IPS DF 4.7 (cell line): ENCODE data around the gene AFTPH.

Source experiments
- DNase-seq: peaks from one replicate; pipeline ENCODE4 v3.0.0-alpha.2; 2013; ENCODE audit warnings: low spot score; ENCODE audit errors: extremely low read depth

The AFTPH gene

DNA sequence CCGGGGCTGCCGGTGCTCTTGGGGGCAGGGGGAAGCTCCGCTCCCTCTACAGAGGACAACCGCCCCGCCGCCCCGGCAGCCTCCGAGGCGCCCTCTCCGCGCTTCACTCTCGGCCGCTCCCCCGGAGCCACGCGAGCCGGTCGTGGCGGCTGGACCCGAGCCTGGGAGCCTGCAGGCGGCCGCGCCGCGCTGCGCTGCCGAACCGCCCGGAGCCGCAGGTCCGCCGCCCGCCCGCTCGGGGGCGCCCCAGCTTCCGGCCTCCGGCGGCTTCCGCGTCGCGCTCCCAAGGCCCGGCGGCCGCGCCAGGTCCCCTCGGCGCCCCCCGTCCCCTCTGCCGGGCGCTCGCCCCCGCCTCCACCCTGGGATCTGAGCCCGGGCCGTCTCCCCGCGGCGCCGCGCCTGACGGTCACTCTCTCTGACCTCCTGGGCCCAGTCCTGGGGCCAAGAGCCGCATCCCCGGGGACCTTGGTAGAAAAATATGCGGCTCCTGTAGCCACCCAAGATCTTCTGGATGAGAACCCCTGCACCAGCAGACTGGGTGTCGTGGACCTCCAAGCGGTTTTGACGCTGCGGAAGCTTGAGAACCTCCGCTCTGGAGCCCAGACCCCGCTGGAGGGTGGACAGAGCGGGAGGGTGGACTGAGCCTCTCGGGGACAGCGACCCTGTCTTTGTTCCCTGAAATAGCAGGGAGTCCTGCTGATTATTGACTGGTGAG is 85.3 kb downstream of the AFTPH start:
- DNase-seq = no peak

DNA sequence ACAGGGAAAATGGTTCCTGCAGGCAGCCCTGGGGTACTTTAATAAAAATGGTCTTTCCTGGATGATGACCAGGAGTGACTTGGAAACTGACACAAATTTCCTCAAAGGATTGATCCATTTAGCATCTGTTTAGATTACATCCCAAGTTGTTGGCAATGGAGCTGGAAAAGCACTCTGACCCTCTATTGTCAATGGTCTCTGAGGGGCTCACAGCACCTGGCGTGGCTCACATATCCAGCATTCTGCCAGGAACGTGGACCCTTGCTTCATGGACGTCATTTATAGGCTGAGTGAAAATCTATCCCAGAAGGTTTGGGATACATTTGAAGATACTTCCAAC is 85.8 kb downstream of the AFTPH start:
- DNase-seq = no peak

DNA sequence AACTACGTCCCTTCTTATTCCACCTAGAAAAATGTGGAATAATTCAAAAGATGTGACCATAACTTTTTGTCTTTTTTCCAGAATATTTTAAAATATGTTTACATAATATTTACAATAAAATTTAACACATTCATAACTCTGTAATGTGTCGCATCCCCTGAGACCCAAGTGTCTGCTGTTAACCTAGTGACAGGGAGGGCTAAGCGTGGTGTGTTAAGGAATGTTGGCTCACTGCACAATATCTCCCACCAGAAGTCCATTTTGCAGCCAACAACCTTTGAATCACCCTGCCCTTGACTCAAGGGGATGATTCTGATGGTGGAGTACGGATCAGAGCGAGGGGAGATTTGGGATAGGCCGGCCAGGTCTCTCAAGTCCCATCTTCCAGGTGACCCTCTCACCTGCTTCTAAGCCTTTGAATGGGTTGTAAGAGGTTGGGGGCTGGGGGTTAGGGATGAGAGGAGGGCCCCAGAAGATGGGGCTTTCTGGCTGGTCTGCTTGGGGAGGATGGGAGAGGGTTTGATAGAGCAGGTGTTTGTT is 86.3 kb downstream of the AFTPH start:
- no peak for DNase-seq

DNA sequence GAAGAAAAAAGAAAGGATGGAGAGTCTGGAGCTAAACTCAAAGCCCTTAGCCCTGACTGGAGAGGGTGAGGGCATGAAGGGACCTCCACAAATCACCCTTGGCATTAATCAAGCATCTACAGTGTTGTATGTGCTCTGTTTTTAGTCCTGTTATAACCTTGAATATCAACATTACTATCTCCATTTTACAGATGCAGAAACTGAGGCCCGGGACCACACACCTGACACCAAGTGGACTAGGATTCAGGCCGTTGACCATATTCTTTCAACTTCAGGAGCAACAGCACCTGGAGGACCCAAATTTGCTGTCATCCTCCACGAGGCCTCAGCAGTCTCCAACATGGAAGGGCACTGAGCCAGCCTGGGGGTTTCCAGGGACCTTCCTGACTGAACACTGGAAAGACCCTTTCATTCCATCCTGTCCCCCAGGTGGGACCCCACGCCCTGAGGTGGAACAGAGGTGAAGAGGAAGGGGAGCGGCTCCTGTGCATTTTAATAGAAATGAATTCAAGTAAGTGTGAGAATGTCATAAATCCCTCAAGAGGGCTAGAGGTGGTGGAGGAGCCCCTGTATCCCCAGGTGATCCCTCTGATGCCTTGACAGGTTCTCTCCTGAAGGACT is 88.6 kb downstream of the AFTPH start:
- no peak for DNase-seq

DNA sequence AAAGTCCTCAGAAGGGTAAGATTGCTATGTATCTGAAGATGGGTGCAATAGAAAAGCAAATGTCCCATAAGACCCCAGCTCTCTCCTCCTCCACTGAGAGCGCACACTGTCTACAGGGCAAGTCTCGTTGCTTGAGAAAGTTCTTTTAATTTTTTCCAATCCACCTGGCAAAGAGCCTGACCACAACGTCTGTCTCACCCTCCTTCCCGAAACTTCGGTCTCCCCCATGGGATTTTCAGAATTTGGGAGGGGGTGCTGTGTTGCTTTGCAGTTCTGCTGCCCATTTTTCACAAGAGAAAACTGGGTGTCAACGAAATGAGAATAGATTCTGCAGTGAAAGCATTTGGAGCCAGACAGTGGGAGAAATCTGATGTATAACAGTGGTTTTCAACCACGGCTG is 89.1 kb downstream of the AFTPH start:
- no peak for DNase-seq

DNA sequence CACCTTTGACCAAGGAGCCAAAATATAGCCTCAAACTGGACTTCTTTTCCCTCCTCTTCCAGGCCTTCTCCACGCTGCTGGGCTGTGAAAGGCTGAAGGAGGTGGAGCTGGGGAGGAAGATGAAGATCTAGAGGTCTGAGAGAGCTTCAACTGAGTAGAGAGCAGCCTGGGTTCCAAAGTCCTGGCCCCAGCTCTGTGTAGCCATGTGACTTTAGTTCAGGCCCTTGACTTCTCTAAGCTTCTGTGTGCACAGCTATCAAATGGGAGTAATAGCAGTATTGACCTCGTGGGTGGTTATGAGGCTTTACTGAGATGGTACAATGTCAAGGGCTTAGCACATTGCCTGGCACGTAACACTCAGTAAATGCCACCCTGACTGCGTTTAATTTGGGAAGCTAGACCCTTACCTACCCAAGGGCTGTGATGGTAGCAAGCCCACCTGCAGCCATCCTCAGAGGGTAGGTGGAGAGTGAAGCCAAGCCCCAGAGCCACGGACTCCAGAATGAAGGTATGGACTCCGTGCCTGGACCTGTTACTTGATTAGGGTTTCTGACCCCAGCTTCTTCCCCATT is 91.2 kb downstream of the AFTPH start:
- DNase-seq = no peak

DNA sequence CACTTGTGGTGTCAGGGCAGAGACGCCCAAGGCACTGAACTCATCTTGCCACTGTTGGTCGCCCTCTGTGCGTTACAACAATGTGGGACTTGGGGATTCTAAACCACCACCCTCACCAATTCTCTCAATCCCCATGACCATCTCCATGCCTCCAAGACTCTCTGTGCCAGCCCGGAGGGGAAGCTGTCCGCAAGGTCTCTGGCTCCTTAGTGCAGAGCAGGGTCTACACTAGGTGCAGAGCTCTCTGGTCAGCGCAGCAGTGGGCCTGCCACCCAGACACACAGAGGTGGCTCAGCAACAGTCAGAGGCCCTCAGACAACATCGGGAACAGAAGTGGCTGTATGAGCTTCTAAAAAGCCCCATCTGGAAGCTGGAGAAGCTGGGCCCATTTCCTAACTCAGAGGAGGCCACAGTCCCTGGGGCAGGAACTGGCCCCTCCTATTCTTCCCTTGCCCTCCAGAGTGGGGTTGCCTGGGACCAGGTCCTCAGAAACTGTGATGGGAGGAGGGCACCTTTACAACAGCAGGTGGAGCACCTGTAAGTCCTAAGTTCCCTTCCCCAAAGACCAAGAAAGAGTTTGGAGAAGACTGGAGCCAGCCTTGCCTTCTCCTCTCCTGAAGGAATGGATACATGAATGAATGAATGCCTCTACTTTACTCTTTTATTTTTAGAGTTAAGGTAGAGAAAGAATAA is 91.9 kb downstream of the AFTPH start:
- DNase-seq = no peak

DNA sequence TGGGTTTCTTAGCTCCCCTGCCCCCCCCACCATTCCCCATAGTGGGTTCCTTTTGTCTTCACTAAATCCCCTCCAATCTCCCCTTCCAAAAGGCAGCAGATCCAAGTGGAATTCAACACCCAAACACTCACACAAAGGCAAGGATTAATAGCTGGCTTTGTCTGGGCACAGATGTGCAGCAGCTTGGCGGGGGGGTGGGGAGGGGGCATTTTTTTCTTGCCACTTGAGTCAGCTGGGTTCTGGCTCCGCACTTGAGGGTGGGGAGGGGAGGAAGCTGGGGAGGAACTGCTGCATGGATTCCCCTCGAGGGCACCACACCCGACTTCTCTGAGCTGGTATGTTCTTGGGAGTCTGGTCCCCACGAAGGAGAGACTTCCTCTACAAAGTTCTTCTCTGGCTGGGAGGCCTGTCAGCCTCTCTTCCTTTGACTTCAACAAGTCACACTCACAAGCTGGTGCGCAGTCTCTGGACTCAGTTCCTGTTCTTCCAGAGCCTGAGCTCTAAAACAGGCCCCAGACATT is 93.6 kb downstream of the AFTPH start:
- no peak for DNase-seq

DNA sequence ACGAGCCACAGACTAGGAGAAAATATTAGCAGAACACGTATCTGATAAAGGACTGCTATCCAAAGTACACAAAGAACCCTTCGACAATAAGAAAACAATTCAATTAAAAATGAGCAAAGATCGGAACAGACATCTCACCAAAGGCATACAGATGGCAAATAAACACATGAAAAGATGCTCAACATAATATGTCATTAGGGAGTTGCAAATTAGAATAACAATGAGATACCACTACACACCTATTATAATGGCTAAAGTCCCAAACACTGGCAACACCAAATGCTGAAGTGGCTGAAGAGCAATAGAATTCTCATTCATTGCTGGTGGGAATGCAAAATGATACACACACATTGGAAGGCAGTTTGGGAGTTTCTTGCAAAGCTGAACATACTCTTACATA is 96.5 kb downstream of the AFTPH start:
- no peak for DNase-seq

DNA sequence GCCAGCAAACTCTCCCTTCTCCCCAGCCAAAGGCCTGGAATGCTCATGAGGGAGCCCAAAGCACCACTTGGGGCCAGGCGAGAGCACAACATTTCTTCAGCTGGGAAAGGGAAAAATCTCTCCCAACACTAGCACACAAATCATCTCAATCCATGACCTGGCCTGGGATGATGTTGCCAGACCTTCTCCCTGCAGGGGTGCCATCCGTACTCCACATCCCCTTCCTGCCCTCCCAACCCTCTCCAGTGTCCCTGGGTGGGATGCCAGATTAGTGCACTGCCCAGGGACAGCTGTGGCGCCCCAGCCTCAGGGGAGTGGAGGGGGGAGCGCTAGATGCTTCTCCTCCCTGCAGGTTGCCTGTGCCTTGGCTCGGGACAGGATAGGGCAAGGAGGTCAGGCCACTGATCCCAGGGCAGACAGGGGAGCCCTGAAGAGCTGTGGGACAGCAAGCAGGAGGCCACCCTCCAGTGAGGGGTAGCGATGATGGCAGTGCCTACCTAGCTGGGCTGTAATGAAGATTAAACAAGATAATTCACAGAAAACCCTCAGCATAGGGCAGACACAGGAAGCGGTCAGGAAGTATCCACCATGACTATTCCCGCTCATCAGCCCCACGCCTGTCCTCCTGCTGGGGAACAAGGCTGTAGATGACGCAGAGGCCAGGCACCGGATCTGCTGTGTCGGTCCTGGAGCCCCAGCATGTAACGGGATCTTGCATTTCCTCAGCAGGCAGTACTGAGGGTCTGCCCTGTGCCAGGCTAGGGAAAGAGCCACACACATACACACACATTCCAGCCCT is 98.5 kb downstream of the AFTPH start:
- no peak for DNase-seq

DNA sequence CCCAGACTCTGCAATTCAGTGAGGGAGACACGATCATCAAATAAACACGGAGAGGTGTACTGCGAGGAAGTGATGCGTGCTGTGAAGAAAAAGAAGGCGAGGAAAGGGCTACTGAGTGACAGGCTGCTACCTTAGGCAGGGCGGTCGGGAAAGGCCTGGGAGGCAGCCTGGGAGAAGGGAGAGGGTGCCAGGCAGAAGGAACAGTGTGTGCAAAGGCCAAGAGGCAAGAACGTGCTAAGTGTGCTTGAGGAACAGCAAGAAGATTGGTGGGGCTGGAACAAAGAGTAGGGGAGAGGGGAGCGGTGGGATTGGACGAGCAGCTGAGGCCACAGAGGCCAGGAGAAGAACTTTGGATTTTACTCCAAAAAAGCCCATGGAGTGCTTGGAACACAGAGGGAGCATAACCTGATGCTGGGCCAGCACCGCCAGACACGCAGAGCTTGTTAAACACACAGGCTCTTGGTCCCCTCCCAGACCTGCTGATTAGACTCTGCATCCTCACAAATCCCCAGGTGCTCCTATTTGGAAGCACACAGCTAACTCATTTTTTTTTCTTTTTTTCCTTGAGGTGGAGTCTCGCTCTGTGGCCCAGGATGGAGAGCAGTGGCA is 99.2 kb downstream of the AFTPH start:
- no peak for DNase-seq

DNA sequence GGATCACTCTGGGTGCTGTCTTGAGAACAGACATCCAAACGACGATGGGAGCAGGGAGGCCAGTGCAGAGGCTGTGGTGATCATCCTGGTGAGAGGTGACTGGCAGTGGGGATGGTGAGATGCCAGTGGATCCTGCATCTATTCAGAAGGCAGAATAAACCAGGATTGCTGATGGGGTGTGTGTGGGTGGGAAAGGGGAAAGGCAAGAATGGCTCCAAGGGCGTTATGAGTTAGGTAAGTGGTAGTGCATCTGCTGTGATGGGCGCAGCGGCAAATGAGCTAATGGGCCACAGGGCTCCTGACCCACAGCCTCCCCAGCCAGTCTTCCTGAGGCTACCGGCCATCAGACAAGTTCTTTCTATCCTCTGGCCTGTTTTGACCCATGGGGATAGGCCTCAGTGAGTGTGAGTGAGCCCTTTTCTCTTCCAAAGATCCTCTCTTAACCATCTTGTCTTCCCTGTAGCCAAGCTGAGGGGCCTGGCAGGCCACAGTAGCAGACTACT is 100.0 kb downstream of the AFTPH start:
- DNase-seq = no peak

DNA sequence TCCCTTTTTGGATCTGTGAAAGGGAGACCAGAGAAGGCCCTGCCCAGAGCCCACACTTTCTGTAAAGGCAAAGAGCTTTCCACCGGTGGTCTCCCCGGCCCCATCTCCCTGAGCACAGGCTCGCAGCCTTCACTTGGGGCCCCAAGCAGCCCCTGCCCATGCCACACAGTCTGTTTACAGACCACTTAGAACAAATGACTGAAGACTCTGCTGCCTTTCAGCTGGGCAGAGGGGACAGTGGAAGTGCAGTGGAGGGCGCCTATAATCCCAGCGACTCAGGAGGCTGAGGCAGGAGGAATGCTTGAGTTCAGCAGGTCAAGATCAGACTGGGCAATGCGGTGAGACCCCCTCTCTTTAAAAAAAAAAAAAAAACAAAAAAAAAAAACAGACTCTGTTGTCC is 100.7 kb downstream of the AFTPH start:
- DNase-seq = no peak

DNA sequence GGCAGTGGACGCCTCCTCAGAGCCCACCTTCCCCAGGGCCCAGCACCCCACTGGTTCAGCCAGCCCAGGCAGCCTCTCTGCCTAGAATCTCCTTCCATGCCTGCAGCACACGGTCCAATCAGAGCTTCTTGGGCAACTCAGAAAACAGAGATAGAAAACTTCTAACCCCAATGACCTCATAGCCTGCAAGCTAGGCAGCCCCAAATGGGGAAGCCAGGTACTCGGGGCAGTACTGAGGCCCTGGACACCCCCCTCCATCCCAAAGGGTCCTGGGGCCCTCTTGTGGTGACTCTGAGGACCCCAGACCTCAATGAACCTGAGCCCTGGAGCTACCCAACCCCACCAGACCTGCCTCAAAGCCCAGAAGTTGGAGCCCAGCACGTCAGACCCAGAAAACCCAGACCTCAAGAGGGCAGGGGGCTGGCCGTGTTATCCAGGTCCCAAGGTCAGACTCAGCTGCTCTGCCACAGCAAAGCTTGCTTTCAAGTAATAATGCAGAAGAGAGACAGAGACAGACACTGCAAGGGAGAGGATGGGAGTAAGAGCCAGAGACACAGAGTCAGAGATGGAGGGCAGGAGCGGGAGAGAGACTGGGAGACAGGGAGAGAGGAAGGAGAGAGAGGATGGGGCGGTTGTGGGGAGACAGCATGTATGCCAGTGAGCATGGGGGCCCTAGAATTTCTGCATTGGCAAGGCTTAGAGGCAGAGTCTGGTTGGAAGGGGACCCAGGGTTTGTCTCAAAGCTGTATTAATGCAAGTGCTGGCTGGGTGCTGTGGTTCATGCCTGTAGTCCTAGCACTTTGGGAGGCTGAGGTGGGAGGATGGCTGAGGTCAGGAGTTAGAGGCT is 101.4 kb downstream of the AFTPH start:
- no peak for DNase-seq

DNA sequence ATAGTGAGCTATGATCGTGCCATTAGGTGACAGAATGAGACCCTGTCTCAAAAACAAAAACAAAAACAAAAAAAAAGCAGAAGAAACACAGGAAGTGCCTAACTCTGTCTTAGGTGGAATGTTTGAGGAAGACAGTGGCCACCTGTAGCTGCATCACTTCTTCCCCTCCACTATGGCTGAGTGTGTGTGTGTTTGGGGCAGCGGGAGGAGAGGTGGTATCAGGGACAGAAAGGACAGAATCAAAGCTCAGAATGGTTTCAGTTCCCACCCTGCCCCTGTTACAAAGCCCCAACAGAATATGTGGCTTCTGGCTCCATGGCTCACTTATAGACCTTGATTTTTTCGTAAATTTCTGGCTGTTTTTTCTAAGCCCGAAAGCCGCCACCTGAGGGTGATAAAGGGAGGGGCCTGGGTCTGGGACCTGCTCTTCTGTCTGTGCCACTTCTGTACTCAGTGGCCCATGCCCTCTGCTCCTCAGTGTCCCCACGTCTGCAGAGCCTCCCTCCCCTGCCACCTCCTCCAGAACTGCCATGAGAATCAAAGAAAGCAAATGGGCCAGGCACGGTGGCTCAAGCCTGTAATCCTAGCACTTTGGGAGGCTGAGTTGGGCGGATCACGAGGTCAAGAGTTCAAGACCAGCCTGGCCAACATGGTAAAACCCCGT is 102.2 kb downstream of the AFTPH start:
- DNase-seq = no peak

DNA sequence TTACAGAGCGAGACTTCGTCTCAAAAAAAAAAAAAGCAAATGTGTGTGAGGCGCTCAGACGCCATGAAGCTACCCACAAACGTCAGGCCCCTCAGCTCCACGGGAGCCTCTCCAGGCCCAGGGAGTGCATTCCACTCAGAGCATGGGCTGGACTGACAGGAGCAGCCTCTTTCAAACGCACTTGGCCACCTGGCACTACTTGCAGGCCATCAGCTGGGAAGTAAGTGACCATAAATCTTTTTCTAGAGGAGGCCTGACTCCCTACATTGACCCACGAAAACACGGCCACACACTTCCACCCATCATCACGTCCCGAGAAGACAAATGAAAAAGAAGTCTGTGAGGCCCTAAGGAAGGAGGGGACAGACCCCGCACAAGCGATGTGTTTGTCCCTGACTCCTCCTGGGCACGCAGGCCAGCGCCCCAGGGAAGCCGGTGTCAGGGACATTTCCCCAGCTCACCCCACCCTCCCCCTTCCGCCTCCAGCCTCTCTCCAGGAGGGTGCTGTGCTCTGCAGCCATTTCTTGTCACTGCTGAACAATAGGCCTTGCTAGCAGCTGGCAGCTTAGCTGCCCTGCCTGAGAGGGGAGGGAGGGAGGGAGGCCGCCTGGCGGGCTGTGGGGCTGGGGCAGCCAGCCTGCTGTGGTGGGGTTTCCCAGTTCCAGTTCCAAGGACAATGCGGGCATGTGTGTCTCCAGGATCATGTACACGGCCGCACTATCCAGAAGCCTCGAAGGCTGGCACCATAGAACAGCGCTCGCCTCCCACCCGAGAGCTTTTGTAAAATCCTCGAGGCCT is 103.0 kb downstream of the AFTPH start:
- no peak for DNase-seq

DNA sequence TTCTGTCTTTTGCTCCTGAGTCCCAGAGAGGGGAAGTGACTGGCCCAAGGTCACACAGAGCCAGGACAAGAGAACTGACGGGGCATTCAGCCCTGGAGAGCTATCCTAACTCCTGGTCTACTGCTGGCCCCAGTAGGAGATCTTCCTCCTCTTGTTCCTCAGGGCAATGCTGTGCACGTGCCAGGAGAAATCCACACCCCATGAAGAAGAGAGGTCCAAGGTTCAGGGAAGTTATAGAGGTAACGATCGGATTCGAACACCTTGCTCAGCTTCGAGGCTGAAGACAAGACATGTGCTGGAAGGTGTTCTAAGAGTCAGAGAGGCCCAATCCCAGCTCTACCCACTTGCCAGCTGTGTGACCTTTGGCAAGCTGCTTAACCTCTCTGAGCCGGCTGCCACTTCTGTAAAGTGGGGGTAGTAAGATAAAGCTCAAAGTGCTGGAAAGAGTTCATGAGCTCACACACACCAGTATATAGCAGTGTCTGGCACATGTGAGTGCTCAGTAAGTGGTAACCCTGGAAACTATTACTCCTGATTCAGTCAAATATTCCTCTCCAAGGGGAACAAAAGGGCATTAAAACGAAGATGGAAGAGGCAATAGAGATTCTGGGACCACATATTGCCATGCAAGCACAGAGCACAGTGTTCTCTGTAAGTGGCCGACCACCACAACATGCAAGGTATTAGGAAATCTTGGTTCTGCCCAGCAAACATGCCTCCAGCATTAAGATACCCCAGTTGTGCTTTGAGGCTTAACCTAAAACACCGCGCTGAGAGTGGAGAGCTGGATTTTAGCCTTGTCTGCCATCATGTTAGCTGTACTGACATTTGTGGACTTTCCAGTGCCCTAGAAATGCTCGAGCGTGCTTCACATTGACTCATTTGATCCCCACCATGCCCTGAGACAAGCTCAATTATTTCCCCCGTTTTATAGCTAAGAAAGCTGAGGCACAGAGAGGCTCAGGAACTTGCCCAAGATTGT is 104.0 kb downstream of the AFTPH start:
- DNase-seq = no peak
